ENCODE measurements around the gene VPS11. TPM values are rescaled to one million over a fixed set of nuclear protein-coding genes. Genes with fewer than 3 reads are reported as not detected.
"Not testable (repeated sequence)": the region's sequence is repeated elsewhere in the genome, so short reads cannot be mapped to it uniquely, and the experiment has no call there.

VPS11 gene
- total and polyA plus RNA-seq, 2 experiments from 2014 or later = 21.0 to 24.1 TPM

DNA sequence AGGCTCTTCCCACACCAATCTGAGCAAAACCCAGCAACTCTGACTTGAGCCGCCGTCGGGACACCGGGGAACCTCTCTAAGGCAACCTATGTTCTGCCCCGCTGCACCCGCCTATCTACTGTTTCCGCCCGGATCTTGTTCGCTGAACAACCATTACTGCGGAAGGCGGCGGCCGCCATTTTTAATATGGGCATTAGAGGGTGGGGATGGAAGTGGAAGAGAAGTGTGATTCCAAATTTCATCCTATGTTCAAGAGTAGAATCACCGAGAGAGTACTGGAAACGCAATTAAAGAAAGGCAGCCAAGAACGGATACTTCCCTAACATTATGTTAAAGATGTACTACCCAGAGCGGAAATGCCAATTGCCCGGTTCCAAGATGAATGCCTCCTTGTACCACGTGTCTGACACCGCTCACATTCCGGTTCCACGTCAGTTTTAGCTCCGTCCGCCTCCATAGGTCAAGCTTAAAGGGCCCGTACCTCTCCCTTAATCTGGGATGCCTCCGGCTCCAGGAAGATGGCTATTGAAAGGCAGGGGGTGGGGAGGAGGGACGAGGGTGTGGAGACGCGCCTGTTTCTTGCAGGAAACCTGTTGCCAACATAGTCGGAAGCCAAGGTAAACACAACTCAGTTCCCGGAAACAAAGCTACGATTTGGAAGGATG is 34.3 kb downstream of the VPS11 start, which contains the start of gene DPAGT1:
TSS of gene DPAGT1 (minus strand) at position 95 of the 665 bp plus-strand sequence. CDS start 198 bp downstream, outside the sequence.
- Histone ChIP-seq H3F3A (ENCODE audit: insufficient read depth) (peaks cover 21% of the 10 kb centered on the region), H3K9me2 (ENCODE audit: insufficient read depth) (no peaks in the 10 kb centered on the region), H3K4me1 (ENCODE audit: insufficient read depth) (peaks cover 22% of the 10 kb centered on the region), H3K9ac (peak within 1 kb of the TSS; percentile 89), H2AFZ (peak within 1 kb of the TSS; percentile 89), H3K27me3 (replicated peaks; ENCODE audit: insufficient read depth) (no peaks in the 10 kb centered on the region), H3K4me2 (ENCODE audit: unreplicated experiment) (peak within 1 kb of the TSS; percentile 92), H3K4me3 (peak within 1 kb of the TSS; percentile 84), H3K36me3 (ENCODE audit: low read depth) (peaks cover 9% of the 10 kb centered on the region; the same call in 1 of the 2 replicates), H3K9me3 (ENCODE audit: low read depth) (no peaks in the 10 kb centered on the region), H3K79me2 (ENCODE audit: insufficient read depth) (peaks cover 44% of the 10 kb centered on the region), H4K20me1 (ENCODE audit: insufficient read depth) (no peaks in the 10 kb centered on the region), H3K27ac (peak within 1 kb of the TSS; percentile 93)
- 1% methylated on average over 32 of the region's 32 CpGs for WGBS, 2 experiments (ENCODE audit: low coverage in 1 of 2, low lambda C conversion rate in 2 of 2, missing lambda C conversion rate in 2 of 2)
- peak; percentile 98 for DNase-seq
- no peak for TF ChIP-seq EZH2phosphoT487 (IDR thresholded peaks at IDR 0.05; ENCODE audit: insufficient read depth, low read depth)
- TF ChIP-seq EZH2 (IDR thresholded peaks at IDR 0.05; ENCODE audit: insufficient read depth, poor library complexity, severe bottlenecking) = no peak
- in situ Hi-C loops (cut with MboI) = no loop called here

DNA sequence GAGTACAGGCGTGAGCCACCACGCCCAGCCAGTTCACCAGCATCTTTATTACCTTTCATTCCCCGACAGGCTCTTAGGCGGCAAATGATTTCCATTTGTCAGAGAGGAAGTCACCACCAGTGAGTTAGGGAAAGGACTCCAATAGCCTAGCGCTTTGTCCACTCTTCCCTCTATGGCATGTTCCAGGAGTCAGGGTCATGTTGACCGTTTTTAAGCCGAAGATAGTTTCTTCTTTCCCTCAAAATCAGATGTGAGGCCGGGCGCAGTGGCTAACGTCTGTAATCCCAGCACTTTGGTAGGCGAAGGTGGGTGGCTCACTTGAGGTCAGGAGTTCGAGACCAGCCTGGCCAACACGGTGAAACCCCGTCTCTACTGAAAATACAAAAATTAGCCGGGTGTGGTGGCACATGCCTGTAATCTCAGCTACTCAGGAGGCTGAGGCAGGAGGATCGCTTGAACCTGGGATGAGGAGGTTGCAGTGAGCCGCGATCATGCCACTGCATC is 35.6 kb downstream of the VPS11 start:
- H3K27me3 ChIP-seq (replicated peaks; ENCODE audit: insufficient read depth); DNase-seq; H3K9me2 ChIP-seq (ENCODE audit: insufficient read depth); H4K20me1 ChIP-seq (ENCODE audit: insufficient read depth); H3K36me3 ChIP-seq (ENCODE audit: low read depth); in situ Hi-C loops (cut with MboI); H3K9me3 ChIP-seq (ENCODE audit: low read depth): not testable (repeated sequence)
- peak overlapping the region; percentile 93 for H3K27ac ChIP-seq
- H3F3A ChIP-seq (ENCODE audit: insufficient read depth) = peaks cover 21% of the 10 kb centered on the region
- peak overlapping the region; percentile 89 for H2AFZ ChIP-seq
- 79 to 82% methylated on average over 18 of the region's 18 CpGs for WGBS, 2 experiments (ENCODE audit: low coverage in 1 of 2, low lambda C conversion rate in 2 of 2, missing lambda C conversion rate in 2 of 2)
- peak overlapping the region; percentile 89 for H3K9ac ChIP-seq
- peak overlapping the region; percentile 84 for H3K4me3 ChIP-seq
- peaks cover 22% of the 10 kb centered on the region for H3K4me1 ChIP-seq (ENCODE audit: insufficient read depth)
- H3K79me2 ChIP-seq (ENCODE audit: insufficient read depth) = peaks cover 53% of the 10 kb centered on the region
- peak overlapping the region; percentile 92 for H3K4me2 ChIP-seq (ENCODE audit: unreplicated experiment)

- Histone ChIP-seq H3K9ac (no peak overlapping the region), H3K36me3 (ENCODE audit: low read depth) (no peaks in the 10 kb centered on the region), H3K79me2 (ENCODE audit: insufficient read depth) (peaks cover 53% of the 10 kb centered on the region), H3K4me2 (ENCODE audit: unreplicated experiment) (no peak overlapping the region), H3K27ac (no peak overlapping the region), H3F3A (ENCODE audit: insufficient read depth) (peaks cover 21% of the 10 kb centered on the region), H4K20me1 (ENCODE audit: insufficient read depth) (no peaks in the 10 kb centered on the region), H3K27me3 (replicated peaks; ENCODE audit: insufficient read depth) (no peaks in the 10 kb centered on the region), H3K4me3 (no peak overlapping the region), H3K4me1 (ENCODE audit: insufficient read depth) (peaks cover 28% of the 10 kb centered on the region), H3K9me2 (ENCODE audit: insufficient read depth) (no peaks in the 10 kb centered on the region), H3K9me3 (ENCODE audit: low read depth) (no peaks in the 10 kb centered on the region), H2AFZ (no peak overlapping the region; the same call in 1 of the 2 replicates)
- 51 to 52% methylated on average over 4 of the region's 4 CpGs for WGBS, 2 experiments (ENCODE audit: low coverage in 1 of 2, low lambda C conversion rate in 2 of 2, missing lambda C conversion rate in 2 of 2)
- no peak for TF ChIP-seq EZH2phosphoT487 (IDR thresholded peaks at IDR 0.05; ENCODE audit: insufficient read depth, low read depth)
- no peak for TF ChIP-seq EZH2 (IDR thresholded peaks at IDR 0.05; ENCODE audit: insufficient read depth, poor library complexity, severe bottlenecking)
- in situ Hi-C loops (cut with MboI) = no loop called here
- DNase-seq = no peak
Measured at GRCh38 chr11:119103793-119104192, 36.2 kb downstream of the VPS11 start.

- in situ Hi-C loops (cut with MboI) = no loop called here
- WGBS, 2 experiments (ENCODE audit: low coverage in 1 of 2, low lambda C conversion rate in 2 of 2, missing lambda C conversion rate in 2 of 2) = 1 to 2% methylated on average over 17 to 49 of the region's 49 CpGs
Measured at GRCh38 chr11:119106564-119107537, 39.2 kb downstream of the VPS11 start, which contains the start of gene C2CD2L. Gene C2CD2L (plus strand): TSS chr11:119107344. CDS start chr11:119107742, 398 bp downstream.

More at GRCh38 chr11:119106564-119107537, 39.2 kb downstream of the VPS11 start, which contains the start of gene C2CD2L:
- TF ChIP-seq EZH2 (IDR thresholded peaks at IDR 0.05; ENCODE audit: insufficient read depth, poor library complexity, severe bottlenecking) (no peak), EZH2phosphoT487 (IDR thresholded peaks at IDR 0.05; ENCODE audit: insufficient read depth, low read depth) (no peak)
- Histone ChIP-seq H3K4me1 (ENCODE audit: insufficient read depth) (peaks cover 24% of the 10 kb centered on the region), H3K27ac (peak within 1 kb of the TSS; percentile 75), H3K9me3 (ENCODE audit: low read depth) (no peaks in the 10 kb centered on the region), H3K9me2 (ENCODE audit: insufficient read depth) (no peaks in the 10 kb centered on the region), H3K36me3 (ENCODE audit: low read depth) (no peaks in the 10 kb centered on the region), H3K9ac (peak within 1 kb of the TSS; percentile 90), H3K4me3 (peak within 1 kb of the TSS; percentile 94), H3K4me2 (ENCODE audit: unreplicated experiment) (peak within 1 kb of the TSS; percentile 84), H3F3A (ENCODE audit: insufficient read depth) (peaks cover 16% of the 10 kb centered on the region; the same call in 1 of the 2 replicates), H2AFZ (peak within 1 kb of the TSS; percentile 96), H3K79me2 (ENCODE audit: insufficient read depth) (peaks cover 44% of the 10 kb centered on the region), H3K27me3 (replicated peaks; ENCODE audit: insufficient read depth) (no peaks in the 10 kb centered on the region), H4K20me1 (ENCODE audit: insufficient read depth) (no peaks in the 10 kb centered on the region)
- peak; percentile 98 for DNase-seq
